SK-N-SH (cell line): Measurements from ENCODE around the gene CHCHD3. TPM values are rescaled to one million over a fixed set of nuclear protein-coding genes. Genes with fewer than 3 reads are reported as not detected.

Experiments
- CTCF ChIA-PET: fragments of 300-600, 350-600 bp; formaldehyde crosslinking; extraction: SDS; loops from one replicate; lab custom pipeline; 2021; lab: Yijun Ruan, JAX
- POLR2A ChIA-PET: fragments of 350-600 bp; sonication (Branson Sonifier 250); formaldehyde crosslinking; extraction: SDS; loops from one replicate; lab custom pipeline; 2020; ENCODE audit warnings: antibody characterized with exemption, inconsistent platforms; lab: Yijun Ruan, JAX
- DNase-seq: peaks from one replicate; pipeline ENCODE4 v3.0.0; 2012
- H2AFZ ChIP-seq: fragments of 200-600 bp; sonication (generic); 2 replicates; pipeline ENCODE4 v1.8.1; 2016; ENCODE audit warnings: antibody characterized with exemption, mild to moderate bottlenecking, low read depth
- H3F3A ChIP-seq: fragments of 200-600 bp; sonication (generic); replicated peaks from 2 replicates; pipeline ENCODE3; 2016; ENCODE audit warnings: antibody characterized with exemption, mild to moderate bottlenecking; ENCODE audit not compliant: insufficient read depth
- H3K27ac ChIP-seq, 2 experiments: fragments of 200-500 bp in 1 of 2; fragments of 200-600 bp in 1 of 2; sonication (Bioruptor generic) in 1 of 2; sonication (generic), shearing (Covaris generic) in 1 of 2; 2 replicates each; pipeline versions ENCODE4 v1.5.1 to v1.6.1; 2014 to 2016; ENCODE audit warnings: low read depth in 2 of 2, inconsistent platforms in 1 of 2, low read length in 1 of 2, mild to moderate bottlenecking in 1 of 2, mixed read lengths in 1 of 2
- H3K27me3 ChIP-seq: fragments of 200-600 bp; sonication (generic), shearing (Covaris generic); 2 replicates; pipeline ENCODE4 v1.6.1; 2016; ENCODE audit warnings: mixed run types; ENCODE audit not compliant: insufficient read depth
- H3K36me3 ChIP-seq, 2 experiments: fragments of 200-500 bp in 1 of 2; fragments of 200-600 bp in 1 of 2; sonication (Bioruptor generic) in 1 of 2; sonication (generic) in 1 of 2; replicated peaks in 1 of 2; 2 replicates each; pipeline versions ENCODE3 to v1.5.1; 2014 to 2016; ENCODE audit warnings: low read length in 1 of 2, mild to moderate bottlenecking in 1 of 2; ENCODE audit not compliant: insufficient read depth in 2 of 2, control insufficient read depth in 1 of 2
- H3K4me1 ChIP-seq, 2 experiments: fragments of 200-500 bp in 1 of 2; fragments of 200-600 bp in 1 of 2; sonication (Bioruptor generic) in 1 of 2; sonication (generic), shearing (Covaris generic) in 1 of 2; 2 replicates each; pipeline versions ENCODE4 v1.5.1 to v1.6.1; 2014 to 2016; ENCODE audit warnings: low read depth in 1 of 2, low read length in 1 of 2, mixed run types in 1 of 2; ENCODE audit not compliant: insufficient read depth in 2 of 2, control insufficient read depth in 1 of 2
- H3K4me2 ChIP-seq: fragments of 200-600 bp; sonication (generic), shearing (Covaris generic); 2 replicates; pipeline ENCODE4 v1.6.1; 2017; ENCODE audit warnings: mixed run types
- H3K4me3 ChIP-seq, 2 experiments: fragments of 200-500 bp in 1 of 2; fragments of 200-600 bp in 1 of 2; sonication (Bioruptor generic) in 1 of 2; sonication (generic), shearing (Covaris generic) in 1 of 2; 2 replicates each; pipeline versions ENCODE4 v1.5.1 to v1.8.1; 2014 to 2016; ENCODE audit warnings: low read depth in 2 of 2, inconsistent platforms in 1 of 2, low read length in 1 of 2, mild to moderate bottlenecking in 1 of 2, mixed read lengths in 1 of 2, moderate library complexity in 1 of 2
- H3K79me2 ChIP-seq: fragments of 200-600 bp; sonication (generic); 2 replicates; pipeline ENCODE4 v1.8.1; 2017; ENCODE audit warnings: mild to moderate bottlenecking; ENCODE audit not compliant: insufficient read depth
- H3K9ac ChIP-seq: fragments of 200-600 bp; sonication (generic); 2 replicates; pipeline ENCODE4 v1.6.1; 2017; ENCODE audit warnings: mixed run types
- H3K9me2 ChIP-seq: fragments of 200-600 bp; sonication (generic); 2 replicates; pipeline ENCODE4 v1.6.1; 2017; ENCODE audit warnings: mixed run types
- H3K9me3 ChIP-seq: fragments of 200-600 bp; sonication (generic); 2 replicates; pipeline ENCODE4 v1.6.1; 2017; ENCODE audit warnings: mixed run types, mild to moderate bottlenecking, moderate library complexity
- H4K20me1 ChIP-seq: fragments of 200-600 bp; sonication (generic); 2 replicates; pipeline ENCODE4 v1.6.1; 2017; ENCODE audit warnings: mild to moderate bottlenecking, mixed run types; ENCODE audit not compliant: insufficient read depth
- EP300 ChIP-seq, 2 experiments: IDR thresholded peaks; 2 replicates each; pipeline versions ENCODE4 v1.4.0 to v1.6.1; 2012; ENCODE audit warnings: borderline replicate concordance in 1 of 2, low read depth in 1 of 2, low read length in 1 of 2
- GATA2 ChIP-seq: sonication (generic); formaldehyde crosslinking; IDR thresholded peaks from 2 replicates; pipeline ENCODE4 v1.5.0; 2020; ENCODE audit warnings: mild to moderate bottlenecking, missing genetic modification reagents
- JUND ChIP-seq: IDR thresholded peaks from 2 replicates; pipeline ENCODE4 v1.4.0; 2012
- NFIC ChIP-seq: IDR thresholded peaks from 2 replicates; pipeline ENCODE4 v1.4.0; 2012; ENCODE audit warnings: borderline replicate concordance
- NRF1 ChIP-seq: IDR thresholded peaks from 2 replicates; pipeline ENCODE4 v1.6.1; 2012; ENCODE audit warnings: low read depth, mild to moderate bottlenecking, low read length
- RCOR1 ChIP-seq: fragments of 150-350 bp; IDR thresholded peaks from 2 replicates; pipeline ENCODE4 v1.6.1; 2017; ENCODE audit warnings: antibody characterized with exemption, low read length
- SMC3 ChIP-seq: IDR thresholded peaks from 2 replicates; pipeline ENCODE4 v1.6.1; 2012; ENCODE audit warnings: low read depth, low read length, improper control_type of control experiment
- TEAD4 ChIP-seq: IDR thresholded peaks from 2 replicates; pipeline ENCODE4 v1.4.0; 2012; ENCODE audit warnings: mild to moderate bottlenecking, borderline replicate concordance; ENCODE audit not compliant: insufficient read depth
- WGBS: methylation state at CpG from one replicate; pipeline ENCODE4 v1.1.6; 2017; ENCODE audit warnings: low lambda C conversion rate; 5-methylcytosine and 5-hydroxymethylcytosine counted together
- polyA plus RNA-seq, 3 experiments: library from polyadenylated mRNA; depleted of rRNA; stranded (reverse); fragments of >200 nt; gene quantifications; 2 replicates each; pipeline ENCODE4 v1.2.3, GENCODE V29; 2012
- small RNA-seq, 7 experiments: library from RNA; depleted of rRNA; stranded (forward); fragments of <200 nt; gene quantifications; one replicate each; pipeline ENCODE3, GENCODE V24; 2012
- TF ChIP-seq, protein P1 (sequence below): IDR thresholded peaks from 2 replicates; pipeline ENCODE4 v1.6.1; 2012; ENCODE audit warnings: mild to moderate bottlenecking, low read depth, low read length, moderate library complexity
- TF ChIP-seq, protein P2 (sequence below): fragments of 200-600 bp; sonication (generic); IDR thresholded peaks from 2 replicates; pipeline ENCODE4 v1.6.1; 2017; ENCODE audit warnings: antibody characterized with exemption, mild to moderate bottlenecking, moderate library complexity

Gene CHCHD3
- polyA plus RNA-seq, 1 of the 3 experiments (the other 2 are of a cell fraction) = 97.1 TPM

DNA sequence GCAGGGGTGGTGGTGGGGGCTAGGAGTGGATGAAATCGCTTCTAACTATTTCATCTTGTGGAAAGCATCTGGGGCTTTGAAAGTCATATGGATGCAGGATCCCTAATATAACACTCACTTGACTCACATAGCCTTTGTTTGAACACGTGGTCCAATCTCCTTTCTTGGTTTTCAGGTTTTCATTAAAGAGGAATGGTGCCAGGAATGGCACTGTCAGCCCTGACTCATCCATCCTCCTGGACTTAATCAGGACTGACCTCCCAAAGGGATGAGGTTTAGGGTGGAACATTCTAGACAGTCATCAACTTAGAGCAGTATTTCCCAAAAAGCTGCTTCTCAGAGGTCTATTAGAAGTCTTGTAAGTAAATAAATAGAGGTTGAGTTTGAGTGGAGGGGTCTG lies 343.6 kb downstream of the CHCHD3 start (continued):
- TF ChIP-seq, protein P1, sequence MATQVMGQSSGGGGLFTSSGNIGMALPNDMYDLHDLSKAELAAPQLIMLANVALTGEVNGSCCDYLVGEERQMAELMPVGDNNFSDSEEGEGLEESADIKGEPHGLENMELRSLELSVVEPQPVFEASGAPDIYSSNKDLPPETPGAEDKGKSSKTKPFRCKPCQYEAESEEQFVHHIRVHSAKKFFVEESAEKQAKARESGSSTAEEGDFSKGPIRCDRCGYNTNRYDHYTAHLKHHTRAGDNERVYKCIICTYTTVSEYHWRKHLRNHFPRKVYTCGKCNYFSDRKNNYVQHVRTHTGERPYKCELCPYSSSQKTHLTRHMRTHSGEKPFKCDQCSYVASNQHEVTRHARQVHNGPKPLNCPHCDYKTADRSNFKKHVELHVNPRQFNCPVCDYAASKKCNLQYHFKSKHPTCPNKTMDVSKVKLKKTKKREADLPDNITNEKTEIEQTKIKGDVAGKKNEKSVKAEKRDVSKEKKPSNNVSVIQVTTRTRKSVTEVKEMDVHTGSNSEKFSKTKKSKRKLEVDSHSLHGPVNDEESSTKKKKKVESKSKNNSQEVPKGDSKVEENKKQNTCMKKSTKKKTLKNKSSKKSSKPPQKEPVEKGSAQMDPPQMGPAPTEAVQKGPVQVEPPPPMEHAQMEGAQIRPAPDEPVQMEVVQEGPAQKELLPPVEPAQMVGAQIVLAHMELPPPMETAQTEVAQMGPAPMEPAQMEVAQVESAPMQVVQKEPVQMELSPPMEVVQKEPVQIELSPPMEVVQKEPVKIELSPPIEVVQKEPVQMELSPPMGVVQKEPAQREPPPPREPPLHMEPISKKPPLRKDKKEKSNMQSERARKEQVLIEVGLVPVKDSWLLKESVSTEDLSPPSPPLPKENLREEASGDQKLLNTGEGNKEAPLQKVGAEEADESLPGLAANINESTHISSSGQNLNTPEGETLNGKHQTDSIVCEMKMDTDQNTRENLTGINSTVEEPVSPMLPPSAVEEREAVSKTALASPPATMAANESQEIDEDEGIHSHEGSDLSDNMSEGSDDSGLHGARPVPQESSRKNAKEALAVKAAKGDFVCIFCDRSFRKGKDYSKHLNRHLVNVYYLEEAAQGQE = no peak; the same call in 1 of the 2 replicates
- peak in 1 of 2 experiments; percentile 88; a peak in 2 of 4 replicates for TF ChIP-seq EP300 (IDR thresholded peaks at IDR 0.05; ENCODE audit: borderline replicate concordance in 1 of 2, low read depth in 1 of 2, low read length in 1 of 2)
- no peak for TF ChIP-seq GATA2
- TF ChIP-seq NFIC = peak; percentile 91
- TF ChIP-seq RCOR1 = no peak
- TF ChIP-seq TEAD4 = peak; percentile 67; the same call in 1 of the 2 replicates
- TF ChIP-seq NRF1 = no peak
- TF ChIP-seq SMC3 = no peak
- TF ChIP-seq JUND = peak; percentile 96

DNA sequence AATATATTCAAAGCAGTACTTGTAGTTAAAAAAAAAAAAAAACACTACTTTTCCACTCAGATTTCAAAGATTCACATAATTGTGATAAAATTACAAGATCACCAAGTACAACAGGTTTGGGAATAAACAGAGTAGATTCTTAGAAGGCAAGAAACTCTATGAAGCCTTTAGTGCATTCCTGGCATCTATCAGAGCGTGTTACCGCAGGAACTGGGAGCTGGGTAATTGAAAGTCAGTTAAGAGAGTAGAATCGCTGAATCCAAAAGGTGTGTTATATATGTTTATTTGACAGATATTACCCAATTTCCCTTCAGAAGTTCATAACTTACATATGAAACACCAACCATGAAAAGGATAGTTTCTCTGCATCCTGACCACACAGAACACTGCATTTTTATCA lies 346.4 kb downstream of the CHCHD3 start:
- Histone ChIP-seq H3K9ac (no peak overlapping the region), H3K9me2 (no peaks in the 10 kb centered on the region), H3F3A (peaks cover 19% of the 10 kb centered on the region), H3K27ac (no peak overlapping the region), H3K79me2 (no peaks in the 10 kb centered on the region), H3K4me2 (no peak overlapping the region), H3K36me3 (no peaks in the 10 kb centered on the region), H3K4me1 (peaks cover 0 to 17% of the 10 kb centered on the region in 2 experiments; a peak in 2 of 4 replicates), H2AFZ (no peak overlapping the region), H3K4me3 (no peak overlapping the region), H4K20me1 (no peaks in the 10 kb centered on the region), H3K9me3 (no peaks in the 10 kb centered on the region), H3K27me3 (no peaks in the 10 kb centered on the region)
- 81% methylated on average over 3 of the region's 3 CpGs for WGBS
- ChIA-PET CTCF (no interaction called here), POLR2A (no interaction called here)
- DNase-seq = no peak
- TF ChIP-seq, protein P2, sequence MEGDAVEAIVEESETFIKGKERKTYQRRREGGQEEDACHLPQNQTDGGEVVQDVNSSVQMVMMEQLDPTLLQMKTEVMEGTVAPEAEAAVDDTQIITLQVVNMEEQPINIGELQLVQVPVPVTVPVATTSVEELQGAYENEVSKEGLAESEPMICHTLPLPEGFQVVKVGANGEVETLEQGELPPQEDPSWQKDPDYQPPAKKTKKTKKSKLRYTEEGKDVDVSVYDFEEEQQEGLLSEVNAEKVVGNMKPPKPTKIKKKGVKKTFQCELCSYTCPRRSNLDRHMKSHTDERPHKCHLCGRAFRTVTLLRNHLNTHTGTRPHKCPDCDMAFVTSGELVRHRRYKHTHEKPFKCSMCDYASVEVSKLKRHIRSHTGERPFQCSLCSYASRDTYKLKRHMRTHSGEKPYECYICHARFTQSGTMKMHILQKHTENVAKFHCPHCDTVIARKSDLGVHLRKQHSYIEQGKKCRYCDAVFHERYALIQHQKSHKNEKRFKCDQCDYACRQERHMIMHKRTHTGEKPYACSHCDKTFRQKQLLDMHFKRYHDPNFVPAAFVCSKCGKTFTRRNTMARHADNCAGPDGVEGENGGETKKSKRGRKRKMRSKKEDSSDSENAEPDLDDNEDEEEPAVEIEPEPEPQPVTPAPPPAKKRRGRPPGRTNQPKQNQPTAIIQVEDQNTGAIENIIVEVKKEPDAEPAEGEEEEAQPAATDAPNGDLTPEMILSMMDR = no peak

Small RNAs within 50 kb of the gene (small RNA-seq; reads per million reads assigned to genes)
- 0 to 0.06 (median 0) reads per million in 7 experiments for gene RF00218
- 0 reads per million in 7 experiments for gene RNU6-92P

Other genes with a start within 250 kb of the CHCHD3 start
- gene EXOC4, start 171.0 kb upstream of the CHCHD3 start, polyA plus RNA-seq (2012; rRNA removed) = 35.5 and 37.3 TPM in 2 replicates